ENCODE measurements around the gene MINDY4.

MINDY4 gene

DNA sequence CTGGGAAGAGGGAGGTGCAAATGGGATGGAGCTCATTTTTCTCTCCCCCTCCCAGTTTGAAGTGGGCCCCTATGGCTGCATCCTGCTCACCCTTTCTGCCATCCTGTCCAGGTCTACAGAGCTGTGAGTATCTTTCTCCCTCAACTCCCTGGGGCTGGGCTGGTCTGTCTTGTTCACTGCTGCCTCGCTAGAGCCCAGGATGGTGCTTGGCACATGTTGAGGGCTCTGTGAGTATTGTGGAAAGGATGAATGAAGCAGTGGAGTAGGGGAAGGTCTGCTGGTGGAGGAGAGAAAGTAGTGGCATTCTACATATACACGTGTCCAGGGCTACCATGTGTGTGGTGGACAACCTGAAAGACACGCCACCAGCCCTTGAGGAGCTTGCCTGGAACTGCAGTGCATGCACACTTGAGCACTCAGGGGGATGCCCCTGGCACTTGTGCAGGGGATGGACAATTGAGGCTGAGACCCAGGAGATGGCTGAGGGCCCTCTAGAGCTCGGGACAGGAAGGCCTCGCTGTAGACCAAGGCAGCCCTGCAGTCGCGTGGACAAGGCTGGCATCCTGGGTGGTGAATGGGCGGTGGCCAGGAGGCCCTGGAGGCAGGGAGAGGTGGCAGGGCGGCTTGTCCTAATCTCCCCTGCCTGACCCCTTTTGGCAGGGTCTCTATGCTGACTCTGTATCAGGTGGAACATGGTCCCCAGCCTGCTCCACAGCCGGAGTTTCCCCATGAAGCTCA lies 88.2 kb downstream of the MINDY4 start:
- in situ Hi-C loops (cut with HindIII; ENCODE audit: low pct_ligation_motif_present, low sequenced_read_pairs): no loop called here
- no peak for DNase-seq
- H3K27ac ChIP-seq: no peak overlapping the region
- H3K36me3 ChIP-seq (replicated peaks): no peaks in the 10 kb centered on the region
- no peak overlapping the region for H3K4me3 ChIP-seq (ENCODE audit: low read depth, low read length)
- TF ChIP-seq, protein P1, sequence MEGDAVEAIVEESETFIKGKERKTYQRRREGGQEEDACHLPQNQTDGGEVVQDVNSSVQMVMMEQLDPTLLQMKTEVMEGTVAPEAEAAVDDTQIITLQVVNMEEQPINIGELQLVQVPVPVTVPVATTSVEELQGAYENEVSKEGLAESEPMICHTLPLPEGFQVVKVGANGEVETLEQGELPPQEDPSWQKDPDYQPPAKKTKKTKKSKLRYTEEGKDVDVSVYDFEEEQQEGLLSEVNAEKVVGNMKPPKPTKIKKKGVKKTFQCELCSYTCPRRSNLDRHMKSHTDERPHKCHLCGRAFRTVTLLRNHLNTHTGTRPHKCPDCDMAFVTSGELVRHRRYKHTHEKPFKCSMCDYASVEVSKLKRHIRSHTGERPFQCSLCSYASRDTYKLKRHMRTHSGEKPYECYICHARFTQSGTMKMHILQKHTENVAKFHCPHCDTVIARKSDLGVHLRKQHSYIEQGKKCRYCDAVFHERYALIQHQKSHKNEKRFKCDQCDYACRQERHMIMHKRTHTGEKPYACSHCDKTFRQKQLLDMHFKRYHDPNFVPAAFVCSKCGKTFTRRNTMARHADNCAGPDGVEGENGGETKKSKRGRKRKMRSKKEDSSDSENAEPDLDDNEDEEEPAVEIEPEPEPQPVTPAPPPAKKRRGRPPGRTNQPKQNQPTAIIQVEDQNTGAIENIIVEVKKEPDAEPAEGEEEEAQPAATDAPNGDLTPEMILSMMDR (IDR thresholded peaks at IDR 0.05; ENCODE audit: low read depth, low read length, missing control alignments): no peak
- H3K27me3 ChIP-seq (replicated peaks): no peaks in the 10 kb centered on the region

DNA sequence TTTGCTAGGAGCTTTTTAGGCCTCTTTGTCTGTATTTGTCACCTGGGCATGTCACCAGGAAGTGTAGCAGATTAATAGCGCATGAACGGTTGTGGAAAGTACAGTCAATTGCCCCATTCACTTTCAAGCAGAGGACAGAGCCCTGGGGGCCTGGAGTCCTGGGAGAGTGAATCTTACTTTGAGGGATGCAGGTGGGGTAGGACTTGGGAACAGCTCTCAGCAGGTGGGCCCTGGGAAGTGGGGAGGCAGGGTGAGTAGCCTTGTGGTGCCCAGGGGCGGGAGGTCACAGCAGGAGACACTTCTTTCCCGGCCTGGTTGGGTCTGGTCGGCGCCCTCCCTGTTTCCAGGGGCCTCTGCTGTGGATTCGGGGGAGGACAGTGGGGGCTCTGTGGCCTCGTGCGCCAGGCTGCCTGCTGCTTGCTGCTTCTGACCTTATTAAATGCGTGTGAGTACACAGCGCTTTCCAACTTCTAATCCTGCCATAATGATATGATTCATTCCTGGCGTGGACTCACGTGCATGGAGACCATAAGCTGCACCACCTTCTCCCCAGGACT lies 88.8 kb downstream of the MINDY4 start:
- TF ChIP-seq, protein P1 (IDR thresholded peaks at IDR 0.05; ENCODE audit: low read depth, low read length, missing control alignments): no peak
- in situ Hi-C loops (cut with HindIII; ENCODE audit: low pct_ligation_motif_present, low sequenced_read_pairs): no loop called here
- DNase-seq: no peak
- H3K4me3 ChIP-seq (ENCODE audit: low read depth, low read length): no peak overlapping the region
- no peaks in the 10 kb centered on the region for H3K27me3 ChIP-seq (replicated peaks)
- no peak overlapping the region for H3K27ac ChIP-seq
- no peaks in the 10 kb centered on the region for H3K36me3 ChIP-seq (replicated peaks)

DNA sequence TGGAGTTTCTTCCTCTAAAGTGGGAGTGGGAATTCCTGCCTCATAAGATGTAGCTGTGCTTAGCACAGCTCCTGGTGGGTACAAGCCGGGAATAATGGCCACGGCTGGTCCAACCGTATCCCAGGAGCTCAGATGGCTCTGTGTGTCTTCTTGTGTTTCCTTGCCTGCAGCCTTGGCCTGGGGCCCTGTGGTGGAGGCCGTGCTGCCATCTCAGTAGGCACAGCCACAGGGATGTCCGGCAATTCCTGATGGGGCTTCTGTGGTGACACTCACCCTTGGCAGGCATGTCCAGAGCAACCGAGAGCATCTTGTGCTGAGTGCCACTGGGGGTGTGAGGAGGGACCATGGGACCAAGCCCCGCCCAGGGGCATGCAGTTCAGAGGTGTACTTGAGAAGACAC lies 90.4 kb downstream of the MINDY4 start:
- DNase-seq: no peak
- H3K4me3 ChIP-seq (ENCODE audit: low read depth, low read length): no peak overlapping the region
- no peaks in the 10 kb centered on the region for H3K27me3 ChIP-seq (replicated peaks)
- H3K27ac ChIP-seq: no peak overlapping the region
- no peaks in the 10 kb centered on the region for H3K36me3 ChIP-seq (replicated peaks)
- in situ Hi-C loops (cut with HindIII; ENCODE audit: low pct_ligation_motif_present, low sequenced_read_pairs): no loop called here
- TF ChIP-seq, protein P1 (IDR thresholded peaks at IDR 0.05; ENCODE audit: low read depth, low read length, missing control alignments): no peak

DNA sequence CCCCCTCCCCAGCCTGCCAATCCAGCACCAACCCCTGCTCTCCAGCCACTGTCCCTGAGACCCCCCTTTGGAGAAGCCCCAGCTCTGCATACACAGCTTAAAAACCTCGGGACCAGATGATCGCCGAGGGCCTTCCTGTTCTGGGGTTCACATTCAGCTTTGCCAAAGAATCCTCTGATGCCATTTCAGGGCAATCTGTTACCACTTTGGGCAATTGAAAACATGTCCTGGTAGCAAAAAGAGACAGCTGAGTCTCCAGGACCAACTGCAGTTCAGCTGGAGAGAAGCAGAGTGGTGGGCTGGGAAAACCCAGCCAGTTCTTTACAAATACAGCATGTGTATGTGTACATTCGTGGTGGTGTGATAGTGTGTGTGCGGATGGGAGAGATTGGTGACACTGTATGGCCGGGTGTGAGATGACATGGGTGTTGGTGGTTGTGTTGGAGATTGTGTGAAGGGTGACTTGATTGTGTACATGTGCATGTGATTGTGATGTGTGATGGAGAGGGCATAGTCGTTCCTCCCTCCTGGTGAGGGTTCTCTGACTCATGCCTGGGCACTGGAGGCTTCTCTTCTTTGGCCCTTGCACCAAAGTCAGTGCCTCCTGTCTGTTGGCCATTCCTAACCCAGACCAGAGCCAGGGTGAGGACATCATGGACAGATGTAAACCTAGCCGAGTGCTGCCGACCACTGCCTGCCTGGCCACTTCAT lies 91.9 kb downstream of the MINDY4 start:
- Histone ChIP-seq H3K27ac (no peak overlapping the region), H3K27me3 (replicated peaks) (no peaks in the 10 kb centered on the region), H3K4me3 (ENCODE audit: low read depth, low read length) (no peak overlapping the region), H3K36me3 (replicated peaks) (no peaks in the 10 kb centered on the region)
- DNase-seq: no peak
- in situ Hi-C loops (cut with HindIII; ENCODE audit: low pct_ligation_motif_present, low sequenced_read_pairs): no loop called here
- TF ChIP-seq, protein P1 (IDR thresholded peaks at IDR 0.05; ENCODE audit: low read depth, low read length, missing control alignments): no peak

DNA sequence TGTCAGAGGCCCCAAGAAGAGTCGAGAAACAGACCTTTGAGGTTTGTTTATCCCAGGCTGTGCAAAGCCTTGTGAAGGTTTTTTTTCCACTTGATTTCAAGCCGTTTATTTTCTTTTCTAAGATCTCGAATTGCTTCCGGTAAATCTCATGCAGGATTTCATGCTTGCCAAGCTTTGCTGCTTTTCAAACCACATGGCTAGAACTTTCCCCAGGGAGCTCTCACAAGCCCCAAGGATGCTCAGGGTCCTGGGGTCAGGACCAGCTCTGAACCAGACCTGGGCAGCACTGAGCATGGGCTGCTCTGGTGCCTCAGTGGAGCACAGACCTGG lies 92.5 kb downstream of the MINDY4 start:
- in situ Hi-C loops (cut with HindIII; ENCODE audit: low pct_ligation_motif_present, low sequenced_read_pairs): no loop called here
- no peak for DNase-seq
- Histone ChIP-seq H3K27ac (no peak overlapping the region), H3K4me3 (ENCODE audit: low read depth, low read length) (no peak overlapping the region), H3K36me3 (replicated peaks) (no peaks in the 10 kb centered on the region), H3K27me3 (replicated peaks) (no peaks in the 10 kb centered on the region)
- TF ChIP-seq, protein P1 (IDR thresholded peaks at IDR 0.05; ENCODE audit: low read depth, low read length, missing control alignments): no peak
